HG03457 (cell line): ENCODE results near the gene RALGPS2.
"Not testable (repeated sequence)": the region's sequence is repeated elsewhere in the genome, so short reads cannot be mapped to it uniquely, and the experiment has no call there.

Experiments used
- ATAC-seq: cut with Tn5 transposase; IDR thresholded peaks from one replicate; pipeline ENCODE4 v1.9.1; 2021; ENCODE audit warnings: moderate number of reproducible peaks; ENCODE audit not compliant: unreplicated experiment

Gene RALGPS2

DNA sequence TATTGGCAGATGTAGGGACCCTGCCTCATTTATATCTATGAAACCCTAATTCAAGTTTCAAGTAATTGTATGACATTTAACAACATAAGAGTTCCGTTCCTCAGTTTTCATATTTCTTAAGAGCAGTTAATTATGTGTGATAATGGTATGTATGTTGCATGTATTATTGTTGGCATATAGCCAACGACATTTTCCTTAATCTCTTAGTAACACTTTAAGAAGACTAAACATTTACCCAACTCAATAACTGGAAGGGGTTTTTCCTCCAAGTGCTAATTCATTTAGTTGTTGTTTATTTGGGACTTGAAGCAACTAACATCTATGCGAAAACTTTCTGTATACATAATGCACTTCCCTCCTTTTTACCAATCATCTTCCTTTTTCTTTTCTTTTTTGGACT is 1.5 kb upstream of the RALGPS2 start:
- ATAC-seq, result no peak

DNA sequence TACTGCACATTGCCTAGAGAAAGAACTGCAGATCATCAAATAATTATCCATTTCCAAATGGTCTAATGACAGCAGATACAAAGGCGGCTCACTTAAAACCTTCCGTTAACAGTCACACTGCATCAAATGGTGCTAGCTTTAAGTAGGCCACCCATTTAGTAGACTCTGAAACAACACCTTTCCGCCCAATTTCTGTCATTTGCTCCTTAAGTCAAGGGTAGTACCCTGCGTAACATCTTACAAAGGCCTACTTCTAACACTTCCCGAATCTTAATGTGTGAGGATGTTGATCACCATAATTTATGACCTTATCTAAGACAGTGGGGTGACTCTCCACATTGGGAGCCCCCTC is 692 bp upstream of the RALGPS2 start:
- ATAC-seq, result no peak

DNA sequence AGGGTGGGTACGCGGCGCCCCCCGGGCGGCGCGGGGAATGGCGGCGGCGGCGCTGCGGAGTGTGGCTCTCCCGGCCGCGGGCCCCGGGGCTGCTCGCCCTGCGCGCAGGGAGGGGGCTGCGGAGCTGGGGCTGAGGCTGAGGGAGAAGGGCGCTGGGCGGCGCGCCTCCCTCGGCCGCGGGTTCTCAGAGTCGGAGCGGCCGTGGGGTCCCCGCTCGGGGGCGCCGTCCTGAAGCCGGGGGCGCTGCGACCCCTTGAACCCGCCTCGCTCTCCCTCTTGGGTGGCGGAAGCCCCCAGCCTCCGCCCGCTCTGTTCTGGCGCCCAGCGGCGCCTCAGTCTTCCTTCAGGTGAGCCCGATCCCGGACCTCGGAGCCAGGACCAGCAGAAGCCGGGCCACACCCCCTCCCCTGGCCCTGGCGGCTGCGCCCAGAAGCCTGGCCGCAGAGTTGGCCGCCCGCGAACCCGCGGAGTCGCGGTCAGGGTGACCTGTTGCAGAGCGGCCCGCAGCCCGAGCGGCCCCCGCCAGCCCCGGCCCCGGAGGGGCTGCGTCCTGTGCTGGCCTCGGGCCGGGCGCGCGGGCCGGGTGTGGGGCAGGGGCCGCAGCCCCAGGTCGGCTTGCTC is 532 bp downstream of the RALGPS2 start:
- peak; percentile 30 for ATAC-seq

DNA sequence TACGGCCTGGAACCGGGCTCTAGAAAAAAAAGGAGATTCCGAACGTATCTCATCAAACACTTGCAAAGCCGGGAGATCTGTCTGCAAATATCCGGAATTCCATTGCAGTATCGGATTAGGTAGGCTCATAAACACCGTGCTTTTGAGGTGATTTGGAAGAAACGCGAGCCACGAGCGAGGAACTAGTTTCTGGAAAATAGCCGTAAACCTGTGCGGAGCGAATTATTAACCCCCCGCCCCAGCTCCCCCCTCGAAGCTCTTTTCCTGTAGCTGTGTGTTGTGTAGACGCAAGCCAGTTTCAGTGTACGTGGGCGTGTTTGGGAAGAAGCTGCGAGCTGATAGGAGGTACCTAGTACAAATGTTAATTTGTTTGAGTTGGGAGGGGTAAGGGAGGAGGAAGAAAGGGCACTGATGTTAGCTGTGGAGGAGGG is 1.1 kb downstream of the RALGPS2 start:
- ATAC-seq, result peak; percentile 64

DNA sequence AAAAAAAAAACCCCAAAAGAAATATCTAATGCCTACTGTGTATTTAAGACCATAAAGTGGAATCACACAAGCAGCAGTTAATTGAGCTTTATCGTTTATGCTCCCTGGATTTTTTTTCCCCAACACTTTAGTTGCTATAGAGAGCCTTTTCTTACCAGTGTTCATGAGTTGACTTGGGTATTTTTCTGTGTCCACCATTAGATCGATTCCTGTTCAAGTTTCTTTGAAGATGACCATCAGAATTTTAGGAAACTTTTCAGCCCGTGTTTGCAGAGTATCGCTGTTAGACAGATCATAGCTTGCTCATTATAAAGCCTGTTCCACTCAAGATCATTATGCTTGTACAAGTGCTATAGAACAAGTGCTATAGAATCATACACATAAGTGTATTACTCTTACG is 1.5 kb downstream of the RALGPS2 start:
- ATAC-seq, result no peak

DNA sequence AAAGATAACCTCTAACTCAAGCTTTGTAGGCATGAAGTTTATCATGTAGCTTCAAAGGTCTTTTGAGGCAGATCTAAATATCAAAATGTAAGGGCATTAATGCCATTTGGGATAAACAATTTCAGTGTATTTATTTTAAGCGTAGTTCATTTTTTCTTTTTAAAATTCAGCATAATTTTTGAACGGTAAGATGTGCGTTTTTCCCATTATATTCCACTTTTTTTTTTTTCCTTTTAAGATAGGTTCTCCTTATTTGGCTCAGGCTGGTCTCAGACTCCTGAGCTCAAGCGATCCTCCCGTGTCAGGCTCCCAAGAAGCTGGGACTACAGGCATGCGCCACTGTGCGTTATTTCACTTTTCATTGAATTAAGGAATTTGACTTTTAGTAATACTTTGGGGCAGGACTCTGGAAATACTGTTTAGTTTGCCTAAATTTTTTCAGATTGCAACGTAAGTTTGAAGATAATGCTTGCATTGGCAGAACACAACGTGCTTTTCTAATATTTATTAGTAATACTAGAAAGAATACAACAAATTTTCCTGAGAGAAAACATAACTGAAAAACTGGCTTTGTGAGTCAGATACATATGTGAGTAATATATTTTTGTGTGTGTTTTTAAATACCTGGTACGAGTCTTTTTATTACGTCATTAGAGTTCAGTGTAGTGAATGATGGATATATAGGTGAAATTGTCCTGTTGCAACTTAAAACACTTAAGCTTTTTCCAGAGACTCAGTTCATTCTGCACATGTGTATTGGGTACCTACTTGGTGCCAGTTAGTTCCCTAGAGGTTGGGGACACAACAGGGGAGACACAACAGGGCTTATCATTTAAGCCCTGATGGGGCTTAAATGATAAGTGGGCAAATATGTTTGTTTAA is 2.2 kb downstream of the RALGPS2 start:
- ATAC-seq, result no peak

DNA sequence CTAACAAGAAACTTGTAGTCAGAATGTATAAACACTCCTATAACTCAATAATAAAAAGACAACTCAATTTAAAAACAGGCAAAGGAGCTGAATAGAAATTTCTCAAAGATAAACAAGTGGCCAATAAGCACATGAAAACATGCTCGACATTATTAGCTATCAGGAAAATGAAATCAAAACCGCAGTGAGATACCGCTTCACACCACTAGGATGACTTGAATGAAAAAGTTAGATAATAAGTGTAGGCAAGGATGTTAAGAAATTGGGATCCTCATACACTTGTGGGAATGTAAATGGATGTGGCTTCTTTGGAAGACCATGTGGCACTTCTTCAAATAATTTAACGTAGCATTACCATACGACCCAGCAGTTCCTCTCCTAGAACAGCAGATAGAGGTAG is 8.9 kb downstream of the RALGPS2 start:
- no peak for ATAC-seq

DNA sequence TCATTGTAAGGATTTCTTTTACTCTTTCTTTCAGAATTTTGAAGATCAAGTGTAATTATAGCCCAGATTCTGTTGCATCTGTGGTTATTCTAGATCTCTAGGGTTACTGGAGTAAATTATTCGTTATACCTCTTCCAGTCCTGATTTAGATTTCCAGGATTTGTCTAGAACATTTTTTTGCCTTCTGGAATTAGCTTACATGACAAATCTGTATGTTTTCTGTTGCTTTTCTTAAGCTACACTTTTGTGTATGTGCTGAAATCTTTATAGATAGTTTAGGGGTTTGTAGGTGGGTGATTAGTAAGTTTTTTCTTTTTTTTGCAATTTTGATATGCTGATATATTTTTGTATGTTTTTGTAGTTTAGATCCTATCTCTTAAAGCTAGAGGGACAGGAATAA is 13.7 kb downstream of the RALGPS2 start:
- no peak for ATAC-seq

DNA sequence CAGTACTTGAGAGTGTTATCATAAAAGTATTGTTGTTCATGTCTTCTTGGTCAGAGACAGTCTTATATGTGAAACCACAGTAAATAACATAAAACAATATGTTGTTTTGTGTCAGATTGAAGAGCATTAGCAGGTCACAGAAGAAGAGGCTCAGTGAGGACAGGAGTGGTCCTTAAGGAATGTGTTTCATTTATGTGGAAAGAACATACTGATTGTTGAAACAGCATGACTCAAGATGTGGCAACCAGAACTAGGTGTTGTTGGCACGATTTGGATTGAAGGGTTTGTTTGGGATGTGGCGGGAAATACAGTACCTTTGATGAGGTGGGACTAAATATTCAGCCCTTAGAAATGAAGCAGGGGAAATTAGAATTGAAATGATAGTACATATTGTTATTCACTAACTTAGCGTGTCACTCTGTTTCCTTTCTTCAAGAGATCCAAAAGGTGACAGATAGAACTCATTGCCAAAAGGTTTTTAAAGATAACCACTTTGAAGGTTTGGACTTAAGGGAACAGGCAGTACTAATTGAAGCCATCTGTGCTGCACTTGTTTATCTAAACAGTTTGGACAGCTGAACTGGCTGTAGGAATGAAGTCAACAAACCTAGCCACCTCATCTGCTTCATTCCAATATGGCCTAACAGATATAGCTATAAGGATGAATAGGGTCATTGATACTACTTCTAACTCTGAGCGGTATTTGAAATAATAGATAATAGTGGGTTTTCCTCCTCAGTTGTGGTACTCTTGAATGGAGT is 14.4 kb downstream of the RALGPS2 start:
- no peak for ATAC-seq

DNA sequence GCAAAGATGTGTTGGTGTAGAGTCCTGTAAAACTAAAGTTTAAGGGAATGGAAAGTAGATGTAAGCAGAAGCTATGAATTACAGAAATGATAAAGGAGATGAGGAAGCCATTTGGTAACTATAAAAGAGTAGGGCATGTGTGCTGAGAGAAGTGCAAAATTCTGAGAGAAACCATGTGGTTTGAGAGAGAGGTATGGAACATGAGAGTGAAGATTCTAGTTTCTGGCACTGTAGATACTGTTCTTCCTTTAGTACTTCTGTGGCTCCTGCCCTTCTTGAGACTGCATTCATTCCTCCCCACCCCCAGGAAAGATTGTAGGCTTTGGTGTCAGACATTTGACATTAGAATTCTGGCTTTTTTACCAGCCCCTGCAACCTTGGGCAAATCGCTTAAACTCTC is 15.4 kb downstream of the RALGPS2 start:
- no peak for ATAC-seq

DNA sequence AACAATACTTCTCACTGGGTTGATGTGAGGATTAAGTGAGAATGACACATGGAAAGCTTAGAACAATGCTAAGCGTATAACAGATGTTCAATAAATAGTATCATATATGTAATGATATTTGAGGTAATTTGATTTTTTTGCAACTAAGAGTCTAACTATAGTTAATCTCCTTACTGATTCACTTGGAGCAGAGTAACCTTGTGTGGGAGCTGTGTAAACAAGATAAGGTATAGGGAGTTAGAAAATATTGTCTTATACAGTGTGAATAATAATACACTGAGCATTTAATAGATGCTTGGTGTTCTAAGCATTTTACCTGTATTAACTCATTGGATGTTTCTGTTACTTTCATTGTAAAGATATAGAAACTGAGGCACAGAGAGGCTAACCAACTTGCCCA is 15.9 kb downstream of the RALGPS2 start:
- ATAC-seq, result no peak

DNA sequence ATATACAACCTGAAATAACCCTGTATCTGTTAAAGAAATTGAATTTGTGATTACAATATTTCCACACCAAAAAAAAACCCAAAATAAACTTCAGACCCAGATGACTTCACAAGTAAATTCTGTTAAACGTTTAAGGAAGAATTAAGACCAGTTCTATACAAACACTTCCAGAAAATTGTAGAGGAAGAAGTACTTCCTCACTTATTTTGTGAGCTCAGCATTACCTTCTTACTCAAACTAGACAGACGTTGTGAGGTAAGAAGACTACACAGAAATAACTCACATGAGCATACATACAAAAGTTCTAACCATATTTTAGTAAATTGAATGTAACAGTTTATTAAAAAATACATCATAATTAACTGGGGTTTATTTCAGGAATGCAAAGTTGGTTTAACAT is 18.8 kb downstream of the RALGPS2 start:
- ATAC-seq, result no peak

DNA sequence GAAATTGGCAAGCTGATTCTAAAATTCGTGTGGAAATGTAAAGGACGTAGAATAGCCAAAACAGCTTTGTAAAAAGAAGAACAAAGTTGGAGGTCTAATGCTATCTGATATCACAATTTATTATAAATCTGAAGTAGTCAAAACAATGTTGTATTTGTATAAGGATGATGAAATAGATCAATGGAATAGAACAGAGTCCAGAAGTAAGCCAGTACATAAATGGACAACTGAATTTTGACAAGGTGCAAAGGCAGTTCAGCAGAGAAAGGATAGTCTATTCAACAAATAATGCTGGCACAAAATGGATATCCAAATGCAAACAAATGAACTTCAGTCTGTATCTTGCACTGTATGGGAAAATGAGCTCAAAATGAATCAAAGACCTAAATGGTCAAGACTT is 20.2 kb downstream of the RALGPS2 start:
- ATAC-seq, result no peak

DNA sequence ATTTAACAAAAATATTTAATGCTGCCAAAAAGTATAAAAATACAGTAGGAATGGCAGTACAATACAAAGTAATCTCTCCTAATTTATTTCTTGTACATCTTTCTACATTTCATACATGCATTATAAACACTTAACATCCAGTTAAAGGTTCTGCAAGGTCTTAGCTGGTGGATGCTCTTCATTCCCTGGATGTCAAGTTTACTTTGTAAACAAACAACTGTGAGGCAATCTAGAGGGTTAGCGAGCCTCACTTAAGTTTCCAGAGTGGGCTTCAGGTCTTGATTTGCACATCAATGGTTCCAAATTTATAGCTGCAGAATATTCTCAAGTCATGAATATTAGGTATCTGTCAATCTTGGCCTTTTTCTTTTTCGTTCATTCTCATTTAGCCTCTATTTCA is 21.3 kb downstream of the RALGPS2 start:
- no peak for ATAC-seq

DNA sequence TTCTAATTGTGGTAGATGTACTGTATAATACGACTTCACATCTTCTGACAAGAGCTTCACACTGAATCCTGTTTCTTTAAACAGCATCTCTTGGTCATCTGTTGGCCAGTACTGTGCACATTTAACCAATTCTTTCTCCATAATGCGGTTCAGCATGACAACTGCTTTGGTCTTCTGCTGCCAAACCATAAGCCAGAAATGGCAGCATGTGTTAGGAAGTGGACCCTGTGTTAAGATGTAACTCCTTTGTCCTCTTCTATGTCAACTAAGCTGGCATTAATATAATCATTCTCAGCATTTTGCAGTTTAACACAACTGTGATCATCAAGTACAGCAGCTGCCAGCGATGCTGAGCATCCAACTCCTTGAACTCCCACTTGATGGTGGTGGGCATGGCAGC is 22.3 kb downstream of the RALGPS2 start:
- not testable (repeated sequence) for ATAC-seq

DNA sequence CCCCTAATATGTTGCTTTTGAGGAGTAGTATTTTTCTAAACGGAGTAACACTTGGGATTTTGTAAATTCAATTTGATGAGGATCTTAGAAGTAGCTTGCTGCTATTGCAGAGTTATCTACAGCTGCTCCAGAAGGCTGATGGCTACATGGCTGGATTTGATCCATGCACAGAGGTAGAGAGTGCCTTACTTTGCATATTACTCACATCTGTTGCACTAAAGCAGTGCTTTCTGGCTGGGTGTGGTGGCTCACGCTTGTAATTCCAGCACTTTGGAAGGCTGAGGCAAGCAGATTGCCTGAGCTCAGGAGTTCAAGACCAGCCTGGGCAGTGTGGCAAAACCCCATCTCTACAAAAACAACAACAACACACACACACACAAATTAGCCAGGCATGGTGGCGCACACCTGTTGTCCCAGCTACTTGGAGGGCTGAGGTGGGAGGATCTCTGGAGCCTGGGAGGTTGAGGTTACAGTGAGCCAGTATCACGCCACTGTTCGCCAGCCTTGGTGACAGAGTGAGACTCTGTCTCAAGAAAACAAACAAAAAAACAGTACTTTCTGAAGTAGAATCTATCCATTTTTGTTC is 24.6 kb downstream of the RALGPS2 start:
- no peak for ATAC-seq

DNA sequence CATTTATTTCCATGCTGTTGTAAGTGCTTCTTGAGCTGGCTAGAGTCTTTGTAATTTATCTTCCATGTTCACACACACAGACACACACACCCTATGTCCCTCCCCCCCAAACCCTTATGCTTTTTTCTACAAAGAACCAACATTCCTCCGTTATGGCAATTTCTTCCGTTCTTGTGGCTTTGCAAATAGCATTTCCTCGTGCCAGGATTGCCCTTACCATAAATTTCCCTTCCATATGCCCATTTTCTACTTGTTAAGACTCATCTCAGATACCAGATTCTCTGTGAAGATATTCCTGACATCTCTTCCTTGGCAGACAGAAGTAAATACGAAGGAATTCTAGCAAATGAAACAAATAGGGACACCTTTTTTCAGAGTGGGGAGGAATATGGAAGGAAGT is 26.0 kb downstream of the RALGPS2 start:
- ATAC-seq, result no peak

DNA sequence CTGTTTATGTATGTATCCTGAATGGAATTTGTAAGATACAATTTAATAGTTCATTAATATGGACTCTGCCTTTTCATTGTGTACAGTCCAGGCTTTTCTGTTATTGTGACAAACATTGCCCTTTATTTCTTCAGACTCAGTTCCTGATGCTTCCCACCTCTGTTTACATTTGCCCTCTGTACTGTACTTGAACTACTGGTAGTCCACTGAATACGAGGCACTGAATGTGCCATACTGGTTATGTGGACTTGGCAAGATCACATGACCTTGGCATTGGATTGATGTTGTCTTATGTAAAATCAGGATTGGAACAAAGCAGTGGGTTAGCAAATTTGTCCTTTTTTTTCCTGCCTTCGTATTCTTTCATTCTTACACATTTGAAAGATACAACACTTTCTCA is 27.8 kb downstream of the RALGPS2 start:
- no peak for ATAC-seq

DNA sequence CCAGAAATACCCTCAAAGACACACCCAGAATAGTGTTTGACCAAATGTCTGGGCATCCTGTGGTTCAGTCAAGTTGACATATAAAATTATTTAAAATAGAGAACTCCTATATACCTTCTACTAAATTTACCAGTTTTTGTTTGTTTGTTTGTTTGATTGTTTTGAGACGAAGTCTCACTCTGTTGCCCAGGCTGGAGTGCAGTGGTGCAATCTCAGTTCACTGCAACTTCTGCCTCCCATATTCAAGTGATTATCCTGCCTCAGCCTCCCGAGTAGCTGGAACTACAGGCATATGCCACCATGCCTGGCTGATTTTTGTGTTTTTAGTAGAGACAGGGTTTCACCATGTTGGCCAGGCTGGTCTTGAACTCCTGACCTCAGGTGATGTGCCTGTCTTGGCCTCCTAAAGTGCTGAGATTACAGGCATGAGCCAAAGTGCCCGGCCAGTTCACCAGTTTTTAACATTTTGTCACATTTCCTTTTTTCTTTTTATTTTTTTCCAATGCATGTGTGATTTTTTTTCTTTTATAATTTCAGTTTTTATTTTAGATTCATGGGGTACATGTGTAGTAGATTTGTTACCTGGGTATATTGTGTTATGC is 29.7 kb downstream of the RALGPS2 start:
- ATAC-seq, result not testable (repeated sequence)

DNA sequence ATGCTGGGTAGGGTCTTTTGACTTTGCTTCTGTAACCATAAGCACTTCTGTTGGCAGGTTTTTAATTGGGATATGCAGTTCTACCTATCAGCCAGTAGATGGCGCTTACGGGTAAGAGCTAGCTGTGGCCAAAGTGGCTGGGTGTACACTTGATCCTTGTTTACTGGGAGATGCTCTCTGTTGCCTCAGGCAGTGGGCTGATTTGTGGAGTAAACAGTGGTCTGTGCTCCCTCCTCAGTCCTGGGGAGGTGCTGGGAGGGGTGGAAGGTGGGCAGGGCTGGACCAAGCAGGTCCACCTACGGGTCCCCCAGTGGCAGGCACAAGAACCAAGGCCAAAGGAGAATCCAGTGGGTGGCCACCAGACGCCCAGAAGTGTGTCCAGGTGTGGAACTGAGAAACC is 43.4 kb downstream of the RALGPS2 start:
- ATAC-seq, result no peak

DNA sequence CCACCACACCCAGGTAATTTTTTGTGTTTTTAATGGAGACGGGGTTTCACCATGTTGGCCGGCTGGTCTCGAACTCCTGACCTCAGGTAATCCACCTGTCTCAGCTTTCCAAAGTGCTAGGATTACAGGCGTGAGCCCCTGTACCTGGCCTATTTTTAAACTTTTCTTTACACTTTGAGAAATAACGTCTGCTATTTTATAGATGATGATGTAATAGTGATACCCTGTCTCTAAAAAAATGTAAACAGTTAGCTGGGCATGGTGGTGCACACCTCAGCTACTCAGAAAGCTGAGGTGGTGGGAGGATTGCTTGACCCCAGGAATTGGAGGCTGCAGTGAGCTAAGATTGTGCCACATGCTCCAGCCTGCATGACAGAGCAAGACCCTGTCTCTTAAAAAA is 47.9 kb downstream of the RALGPS2 start:
- no peak for ATAC-seq
